HepG2 (cell line): ENCODE results near the gene PRICKLE3. TPM values are rescaled to one million over a fixed set of nuclear protein-coding genes. Genes with fewer than 3 reads are reported as not detected.

Experiments used
- ATAC-seq: fragments of 200-7000 bp; cut with Tn5 transposase; 3 replicates; pipeline ENCODE4 v1.9.1; 2020; ENCODE audit warnings: mild to moderate bottlenecking, moderate library complexity
- BruUV-seq: library from RNA; stranded (reverse); fragments of 400-500 nt; replicated peaks from 2 replicates; lab custom pipeline; 2021; lab: Mats Ljungman, UMichigan
- CTCF ChIA-PET: fragments of 300-600 bp; formaldehyde crosslinking; extraction: SDS; loops from one replicate; lab custom pipeline; 2021; ENCODE audit warnings: low total read pairs, inconsistent platforms, low intra/inter-chr PET ratio; lab: Yijun Ruan, JAX
- POLR2A ChIA-PET: fragments of 350-600 bp; sonication (Branson Sonifier 250); formaldehyde crosslinking; loops from one replicate; lab custom pipeline; 2020; ENCODE audit warnings: antibody characterized with exemption, inconsistent platforms; lab: Yijun Ruan, JAX
- DNase-seq: peaks from one replicate; pipeline ENCODE4 v3.0.0-alpha.2; 2015; ENCODE audit warnings: low spot score
- FAIRE-seq: peaks from 3 replicates; lab custom pipeline; 2011; peaks lifted over from hg19 to GRCh38; lab: Jason Lieb, UNC
- H2AFZ ChIP-seq: one replicate; pipeline ENCODE4 v1.6.1; 2011; ENCODE audit warnings: low read length, inconsistent platforms
- H3K27ac ChIP-seq: fragments of 300-600 bp; 3 replicates; pipeline ENCODE4 v1.8.0; 2011; ENCODE audit warnings: mixed run types, mild to moderate bottlenecking, mixed read lengths, low read length, inconsistent platforms; ENCODE audit not compliant: insufficient read depth; ENCODE audit errors: extremely low read length
- H3K27me3 ChIP-seq, 2 experiments: fragments of 200-600 bp in 1 of 2; 2 replicates in 1 of 2; 3 replicates in 1 of 2; pipeline versions ENCODE4 v1.6.0 to v1.8.0; 2011; ENCODE audit warnings: low read length in 2 of 2, mild to moderate bottlenecking in 2 of 2, moderate library complexity in 2 of 2, inconsistent platforms in 1 of 2; ENCODE audit not compliant: insufficient read depth in 2 of 2, control insufficient read depth in 1 of 2
- H3K36me3 ChIP-seq, 2 experiments: fragments of 200-600 bp in 1 of 2; replicated peaks in 1 of 2; 2 replicates in 1 of 2; 3 replicates in 1 of 2; pipeline versions ENCODE4 v1.5.1 to v1.8.0; 2011; ENCODE audit warnings: low read length in 2 of 2, inconsistent platforms in 1 of 2; ENCODE audit not compliant: insufficient read depth in 2 of 2, control insufficient read depth in 1 of 2
- H3K4me1 ChIP-seq: 2 replicates; pipeline ENCODE4 v1.5.1; 2012; ENCODE audit warnings: low read length, inconsistent platforms; ENCODE audit not compliant: insufficient read depth
- H3K4me2 ChIP-seq: 2 replicates; pipeline ENCODE4 v1.6.0; 2011; ENCODE audit warnings: low read depth, low read length, inconsistent platforms
- H3K4me3 ChIP-seq, 3 experiments: fragments of 200-600 bp in 1 of 3; sonication (generic), shearing (Covaris generic) in 1 of 3; replicated peaks in 1 of 3; 2 replicates each; pipeline ENCODE4 v1.5.1; 2011 to 2016; ENCODE audit warnings: low read length in 3 of 3, inconsistent platforms in 2 of 3, low read depth in 2 of 3, mild to moderate bottlenecking in 2 of 3, control low read depth in 1 of 3, mixed read lengths in 1 of 3; ENCODE audit not compliant: insufficient read depth in 1 of 3
- H3K79me2 ChIP-seq: one replicate; pipeline ENCODE4 v1.6.1; 2011; ENCODE audit warnings: low read length, inconsistent platforms; ENCODE audit not compliant: insufficient read depth
- H3K9ac ChIP-seq: 2 replicates; pipeline ENCODE4 v1.6.0; 2011; ENCODE audit warnings: mild to moderate bottlenecking, low read depth, low read length, inconsistent platforms; ENCODE audit not compliant: insufficient read depth
- H3K9me3 ChIP-seq: 2 replicates; pipeline ENCODE4 v1.5.1; 2012; ENCODE audit warnings: mild to moderate bottlenecking, low read length
- H4K20me1 ChIP-seq: 2 replicates; pipeline ENCODE4 v1.6.0; 2011; ENCODE audit warnings: inconsistent platforms, mild to moderate bottlenecking, low read length, moderate library complexity; ENCODE audit not compliant: insufficient read depth
- BATF2 ChIP-seq: sonication (generic); formaldehyde crosslinking; IDR thresholded peaks from 2 replicates; pipeline ENCODE4 v1.8.0; 2022; ENCODE audit warnings: mild to moderate bottlenecking, missing genetic modification reagents, moderate library complexity
- CREBL2 ChIP-seq: sonication (generic); formaldehyde crosslinking; IDR thresholded peaks from 2 replicates; pipeline ENCODE4 v1.8.1; 2023; ENCODE audit warnings: missing genetic modification reagents, mild to moderate bottlenecking, borderline replicate concordance
- FOXK1 ChIP-seq: sonication (generic); formaldehyde crosslinking; IDR thresholded peaks from 2 replicates; pipeline ENCODE4 v1.4.0; 2020; ENCODE audit warnings: low read depth, missing genetic modification reagents, borderline replicate concordance
- GRHL1 ChIP-seq: sonication (generic); formaldehyde crosslinking; conservative IDR thresholded peaks from 2 replicates; pipeline ENCODE4 v1.8.0; 2022; ENCODE audit warnings: missing genetic modification reagents
- IKZF1 ChIP-seq: fragments of 450-650 bp; IDR thresholded peaks from 2 replicates; pipeline ENCODE4 v1.7.1; 2016
- JARID2 ChIP-seq: sonication (generic); formaldehyde crosslinking; IDR thresholded peaks from 2 replicates; pipeline ENCODE4 v1.8.1; 2023; ENCODE audit warnings: missing genetic modification reagents, inconsistent platforms; ENCODE audit not compliant: insufficient replicate concordance
- MYPOP ChIP-seq: sonication (generic); formaldehyde crosslinking; IDR thresholded peaks from 2 replicates; pipeline ENCODE4 v1.8.1; 2023; ENCODE audit warnings: mild to moderate bottlenecking, moderate library complexity, missing genetic modification reagents
- NFE2 ChIP-seq: sonication (generic); formaldehyde crosslinking; IDR thresholded peaks from 2 replicates; pipeline ENCODE4 v1.4.0; 2020; ENCODE audit warnings: missing genetic modification reagents
- SETDB1 ChIP-seq: sonication (generic); formaldehyde crosslinking; IDR thresholded peaks from 2 replicates; pipeline ENCODE4 v1.5.1; 2020; ENCODE audit warnings: missing genetic modification reagents, mild to moderate bottlenecking, borderline replicate concordance
- TCF7L2 ChIP-seq: IDR thresholded peaks from 2 replicates; pipeline ENCODE4 v1.6.1; 2011; ENCODE audit warnings: mild to moderate bottlenecking, low read depth, low read length, moderate library complexity
- WIZ ChIP-seq: sonication (generic); formaldehyde crosslinking; IDR thresholded peaks from 2 replicates; pipeline ENCODE4 v1.5.1; 2020; ENCODE audit warnings: mild to moderate bottlenecking, missing genetic modification reagents
- ZBTB21 ChIP-seq: sonication (generic); formaldehyde crosslinking; IDR thresholded peaks from 2 replicates; pipeline ENCODE4 v1.4.0; 2020; ENCODE audit warnings: missing genetic modification reagents
- ZC3H4 ChIP-seq: sonication (generic); formaldehyde crosslinking; IDR thresholded peaks from 2 replicates; pipeline ENCODE4 v1.4.0; 2020; ENCODE audit warnings: missing genetic modification reagents, borderline replicate concordance
- ZNF12 ChIP-seq: sonication (generic); formaldehyde crosslinking; IDR thresholded peaks from 2 replicates; pipeline ENCODE4 v1.5.0; 2020; ENCODE audit warnings: missing genetic modification reagents
- ZNF629 ChIP-seq: sonication (generic); formaldehyde crosslinking; conservative IDR thresholded peaks from 2 replicates; pipeline ENCODE4 v1.5.0; 2020; ENCODE audit warnings: missing genetic modification reagents
- ZNF691 ChIP-seq: sonication (generic); formaldehyde crosslinking; IDR thresholded peaks from 2 replicates; pipeline ENCODE4 v1.4.0; 2020; ENCODE audit warnings: missing genetic modification reagents, low read depth, mild to moderate bottlenecking, borderline replicate concordance
- ZNF749 ChIP-seq: sonication (generic); formaldehyde crosslinking; IDR thresholded peaks from 2 replicates; pipeline ENCODE4 v1.8.0; 2022; ENCODE audit warnings: mild to moderate bottlenecking, missing genetic modification reagents, moderate library complexity, borderline replicate concordance
- ZNF878 ChIP-seq: sonication (generic); formaldehyde crosslinking; IDR thresholded peaks from 2 replicates; pipeline ENCODE4 v1.8.1; 2023; ENCODE audit warnings: mild to moderate bottlenecking, missing genetic modification reagents, moderate library complexity
- WGBS: methylation state at CpG from one replicate; pipeline ENCODE4 v1.1.6; 2017; ENCODE audit warnings: low lambda C conversion rate; 5-methylcytosine and 5-hydroxymethylcytosine counted together
- in situ Hi-C: cut with HindIII; loops from 2 replicates; pipeline ENCODE4 v1.10.0; 2017; ENCODE audit warnings: low pct_unique_long_range_greater_than_20kb; ENCODE audit not compliant: extremely low pct_ligation_motif_present
- intact Hi-C: fragments of 100-400 bp; cut with micrococcal nuclease; formaldehyde crosslinking; loops from one replicate; pipeline ENCODE4 v1.10.0; 2022; ENCODE audit not compliant: unreplicated experiment
- polyA plus RNA-seq, 8 experiments: library from polyadenylated mRNA; depleted of rRNA in 3 of 8; stranded (reverse) in 7 of 8; unstranded in 1 of 8; fragments of >200 nt; fragmentation: Illumina TruSeq in 4 of 8; extraction: Trizol in 4 of 8; gene quantifications; 2 replicates each; pipeline versions ENCODE4 v1.2.1 to v1.2.3, GENCODE V29; 2011 to 2016; ENCODE audit warnings: low read depth in 4 of 8, missing spikeins in 1 of 8, mixed read lengths in 1 of 8; ENCODE audit not compliant: insufficient read depth in 1 of 8
- total RNA-seq, 5 experiments: library from RNA; depleted of rRNA; stranded (reverse); fragments of >200 nt; fragmentation: Illumina TruSeq; extraction: Trizol; gene quantifications; 2 replicates each; pipeline ENCODE4 v1.2.3, GENCODE V29; 2016; ENCODE audit warnings: low read depth in 1 of 5

The PRICKLE3 gene
- total and polyA plus RNA-seq, 2 of the 13 experiments (the other 11 are each of a cell fraction or from before 2014, with no cell fraction given): 2.6 TPM

GRCh38 chrX:49209434-49210251, 23.5 kb upstream of the PRICKLE3 start:
- Histone ChIP-seq H3K4me1 (no peaks in the 10 kb centered on the region), H3K27me3 (no peaks in the 10 kb centered on the region), H3K4me3 (no peak overlapping the region), H3K36me3 (no peaks in the 10 kb centered on the region), H3K4me2 (no peak overlapping the region), H3K9me3 (no peaks in the 10 kb centered on the region), H2AFZ (no peak overlapping the region), H4K20me1 (no peaks in the 10 kb centered on the region), H3K27ac (no peak overlapping the region), H3K9ac (no peak overlapping the region), H3K79me2 (no peaks in the 10 kb centered on the region)
- CTCF ChIA-PET: no interaction called here
- BruUV-seq: no TSS peak
- 7% methylated on average over 5 of the region's 28 CpGs for WGBS
- POLR2A ChIA-PET: interaction anchor here (2.7 kb wide), 1 partner anchor 19 kb away, joined by 6 read pairs; no protein-coding TSS in a partner anchor
- DNase-seq (no peak), ATAC-seq (no peak), FAIRE-seq (no peak)
- intact Hi-C loops (no loop called here), in situ Hi-C loops (no loop called here)
- TF ChIP-seq ZNF878 (no peak), JARID2 (CRISPR knock-in tag) (no peak), NFE2 (no peak), ZNF691 (CRISPR knock-in tag) (no peak), ZNF12 (CRISPR knock-in tag) (no peak), SETDB1 (CRISPR knock-in tag) (no peak), WIZ (CRISPR knock-in tag) (no peak), ZC3H4 (CRISPR knock-in tag) (no peak), FOXK1 (no peak), BATF2 (no peak), ZNF749 (CRISPR knock-in tag) (no peak), TCF7L2 (no peak), CREBL2 (no peak), MYPOP (no peak), ZNF629 (CRISPR knock-in tag) (no peak), ZBTB21 (CRISPR knock-in tag) (no peak), GRHL1 (CRISPR knock-in tag) (no peak), IKZF1 (no peak)
